ENCODE data around the gene SUSD2.
"Not testable (repeated sequence)": the region's sequence is repeated elsewhere in the genome, so short reads cannot be mapped to it uniquely, and the experiment has no call there.

DNA sequence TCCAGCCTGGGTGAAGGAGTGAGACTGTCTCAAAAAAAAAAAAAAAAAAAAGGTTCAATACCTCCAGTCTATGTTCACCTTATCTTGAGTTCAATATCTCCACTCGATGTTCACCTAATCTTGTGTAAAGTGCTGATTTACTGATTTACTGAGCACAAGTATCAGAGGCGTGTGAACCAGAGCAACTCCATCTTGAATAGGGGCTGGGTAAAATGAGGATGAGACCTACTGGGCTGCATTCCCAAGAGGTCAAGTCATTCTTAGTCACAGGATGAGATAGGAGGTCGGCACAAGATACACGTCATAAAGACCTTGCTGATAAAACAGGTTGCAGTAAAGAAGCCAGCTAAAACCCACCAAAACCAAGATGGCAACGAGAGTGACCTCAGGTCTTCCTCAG lies 22.6 kb downstream of the SUSD2 start:
- TF ChIP-seq, protein P1, sequence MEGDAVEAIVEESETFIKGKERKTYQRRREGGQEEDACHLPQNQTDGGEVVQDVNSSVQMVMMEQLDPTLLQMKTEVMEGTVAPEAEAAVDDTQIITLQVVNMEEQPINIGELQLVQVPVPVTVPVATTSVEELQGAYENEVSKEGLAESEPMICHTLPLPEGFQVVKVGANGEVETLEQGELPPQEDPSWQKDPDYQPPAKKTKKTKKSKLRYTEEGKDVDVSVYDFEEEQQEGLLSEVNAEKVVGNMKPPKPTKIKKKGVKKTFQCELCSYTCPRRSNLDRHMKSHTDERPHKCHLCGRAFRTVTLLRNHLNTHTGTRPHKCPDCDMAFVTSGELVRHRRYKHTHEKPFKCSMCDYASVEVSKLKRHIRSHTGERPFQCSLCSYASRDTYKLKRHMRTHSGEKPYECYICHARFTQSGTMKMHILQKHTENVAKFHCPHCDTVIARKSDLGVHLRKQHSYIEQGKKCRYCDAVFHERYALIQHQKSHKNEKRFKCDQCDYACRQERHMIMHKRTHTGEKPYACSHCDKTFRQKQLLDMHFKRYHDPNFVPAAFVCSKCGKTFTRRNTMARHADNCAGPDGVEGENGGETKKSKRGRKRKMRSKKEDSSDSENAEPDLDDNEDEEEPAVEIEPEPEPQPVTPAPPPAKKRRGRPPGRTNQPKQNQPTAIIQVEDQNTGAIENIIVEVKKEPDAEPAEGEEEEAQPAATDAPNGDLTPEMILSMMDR (conservative IDR thresholded peaks at IDR 0.05; ENCODE audit: low read depth, low read length) = not testable (repeated sequence)
- not testable (repeated sequence) for TF ChIP-seq POLR2A (IDR thresholded peaks at IDR 0.05; ENCODE audit: low read depth, low read length)

Data from IMR-90 (cell line).